AG04450 (cell line): ENCODE results near the gene AOAH. TPM values are rescaled to one million over a fixed set of nuclear protein-coding genes. Genes with fewer than 3 reads are reported as not detected.

ENCODE experiments used
- CTCF ChIA-PET: fragments of 300-600, 350-600 bp; formaldehyde crosslinking; extraction: SDS; loops from one replicate; lab custom pipeline; 2022; ENCODE audit warnings: antibody characterized with exemption, inconsistent platforms; lab: Charles Lee
- POLR2A ChIA-PET: fragments of 350-600 bp; formaldehyde crosslinking; extraction: SDS; loops from one replicate; lab custom pipeline; 2021; ENCODE audit warnings: antibody characterized with exemption, inconsistent platforms; lab: Yijun Ruan, JAX
- DNase-seq: peaks from one replicate; pipeline ENCODE4 v3.0.0-alpha.2; 2011; ENCODE audit warnings: low read depth, low spot score
- H3K27ac ChIP-seq: one replicate; pipeline ENCODE4 v1.5.1; 2012; ENCODE audit warnings: low read depth, low read length, control low read depth
- H3K27me3 ChIP-seq: one replicate; pipeline ENCODE4 v1.6.0; 2012; ENCODE audit warnings: low read length; ENCODE audit not compliant: control insufficient read depth, insufficient read depth
- H3K4me3 ChIP-seq: 2 replicates; pipeline ENCODE4 v1.5.1; 2011; ENCODE audit warnings: mild to moderate bottlenecking, low read depth, low read length, control low read depth
- H3K9me3 ChIP-seq: 2 replicates; pipeline ENCODE4 v1.5.1; 2012; ENCODE audit warnings: low read length; ENCODE audit not compliant: control insufficient read depth, insufficient read depth
- polyA plus RNA-seq: library from polyadenylated mRNA; depleted of rRNA; stranded (reverse); fragments of >200 nt; gene quantifications from 2 replicates; pipeline ENCODE4 v1.2.3, GENCODE V29; 2011
- TF ChIP-seq, protein P1 (sequence below): IDR thresholded peaks from 2 replicates; pipeline ENCODE4 v1.5.1; 2011; ENCODE audit warnings: low read depth, low read length, control low read depth, inconsistent platforms

AOAH gene
- polyA plus RNA-seq, 1 experiment = not detected

DNA sequence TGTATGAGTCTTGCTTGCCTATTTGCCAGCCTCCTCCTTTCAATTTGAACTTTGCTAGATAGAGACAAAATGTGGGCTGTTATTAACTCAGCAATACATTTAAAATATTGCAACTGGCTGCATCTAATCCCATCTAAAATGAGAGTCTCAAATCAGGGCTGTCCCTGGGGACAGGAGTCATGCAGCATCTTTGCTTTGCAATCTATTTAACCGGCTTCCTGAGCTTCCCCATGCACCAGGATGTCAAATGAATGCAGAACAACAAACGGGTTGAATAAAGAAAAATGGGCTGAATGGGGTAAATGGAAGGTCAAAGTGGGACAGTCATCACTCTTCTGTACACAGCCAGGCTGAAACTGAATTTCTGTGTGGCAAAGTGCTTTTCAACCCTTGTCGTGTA, 89.2 kb downstream of the AOAH start:
- ChIA-PET POLR2A (no interaction called here), CTCF (interaction anchor here (1.0 kb wide), 1 partner anchor 10 kb away, joined by 3 read pairs; no protein-coding TSS in a partner anchor)
- no peak overlapping the region for H3K27ac ChIP-seq
- H3K9me3 ChIP-seq = no peaks in the 10 kb centered on the region
- TF ChIP-seq, protein P1, sequence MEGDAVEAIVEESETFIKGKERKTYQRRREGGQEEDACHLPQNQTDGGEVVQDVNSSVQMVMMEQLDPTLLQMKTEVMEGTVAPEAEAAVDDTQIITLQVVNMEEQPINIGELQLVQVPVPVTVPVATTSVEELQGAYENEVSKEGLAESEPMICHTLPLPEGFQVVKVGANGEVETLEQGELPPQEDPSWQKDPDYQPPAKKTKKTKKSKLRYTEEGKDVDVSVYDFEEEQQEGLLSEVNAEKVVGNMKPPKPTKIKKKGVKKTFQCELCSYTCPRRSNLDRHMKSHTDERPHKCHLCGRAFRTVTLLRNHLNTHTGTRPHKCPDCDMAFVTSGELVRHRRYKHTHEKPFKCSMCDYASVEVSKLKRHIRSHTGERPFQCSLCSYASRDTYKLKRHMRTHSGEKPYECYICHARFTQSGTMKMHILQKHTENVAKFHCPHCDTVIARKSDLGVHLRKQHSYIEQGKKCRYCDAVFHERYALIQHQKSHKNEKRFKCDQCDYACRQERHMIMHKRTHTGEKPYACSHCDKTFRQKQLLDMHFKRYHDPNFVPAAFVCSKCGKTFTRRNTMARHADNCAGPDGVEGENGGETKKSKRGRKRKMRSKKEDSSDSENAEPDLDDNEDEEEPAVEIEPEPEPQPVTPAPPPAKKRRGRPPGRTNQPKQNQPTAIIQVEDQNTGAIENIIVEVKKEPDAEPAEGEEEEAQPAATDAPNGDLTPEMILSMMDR = no peak
- DNase-seq = no peak
- no peak overlapping the region for H3K4me3 ChIP-seq
- peaks cover 19% of the 10 kb centered on the region for H3K27me3 ChIP-seq

DNA sequence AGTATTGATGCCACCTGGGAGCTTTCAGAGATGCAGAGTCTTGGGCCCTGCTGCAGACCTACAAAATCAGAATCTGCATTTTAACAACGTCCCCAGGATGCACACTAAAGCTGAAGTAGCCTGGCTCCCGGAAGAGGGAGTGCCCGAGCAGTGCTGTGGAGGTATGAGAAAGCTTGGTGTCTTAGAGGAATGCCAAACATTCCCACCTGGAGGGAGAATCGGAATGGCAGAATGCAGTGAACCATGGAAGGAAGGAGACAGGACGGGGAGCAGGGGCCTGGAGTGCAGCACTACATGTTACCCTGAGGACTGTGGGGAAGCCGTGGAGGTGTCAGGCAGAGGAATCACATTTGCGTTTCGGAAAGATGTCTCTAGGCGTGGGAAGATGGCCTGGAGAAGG, 90.9 kb downstream of the AOAH start:
- Histone ChIP-seq H3K4me3 (no peak overlapping the region), H3K27ac (no peak overlapping the region), H3K27me3 (peaks cover 24% of the 10 kb centered on the region), H3K9me3 (no peaks in the 10 kb centered on the region)
- TF ChIP-seq, protein P1 = no peak
- ChIA-PET CTCF (no interaction called here), POLR2A (no interaction called here)
- DNase-seq = no peak

DNA sequence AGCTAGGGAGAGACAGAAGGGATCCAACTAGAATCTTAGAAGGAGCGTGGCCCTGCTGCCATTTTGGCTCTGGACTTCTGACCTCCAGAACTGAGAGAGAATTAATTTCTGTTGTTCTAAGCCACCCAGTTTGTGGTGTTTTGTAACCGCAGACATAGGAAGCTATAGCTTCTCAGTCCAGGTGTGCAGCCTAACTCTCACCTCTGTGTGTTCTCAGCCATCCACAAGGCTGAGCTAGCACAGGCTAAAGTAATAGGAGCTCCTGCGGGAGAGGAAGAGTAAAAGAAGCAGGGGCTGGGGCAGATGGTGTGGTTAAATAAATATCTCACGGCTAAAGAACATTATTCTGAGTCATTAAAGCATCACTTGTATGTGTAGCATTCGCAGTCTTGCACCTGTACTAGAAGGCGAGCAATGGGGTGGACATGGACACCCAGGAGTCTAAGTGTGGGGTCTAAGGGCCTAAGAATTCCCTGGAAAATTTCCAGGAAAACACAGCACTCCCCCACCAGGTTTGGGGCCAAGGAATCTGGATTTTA, 94.1 kb downstream of the AOAH start:
- TF ChIP-seq, protein P1 = no peak
- Histone ChIP-seq H3K27me3 (peaks cover 35% of the 10 kb centered on the region), H3K4me3 (no peak overlapping the region), H3K27ac (no peak overlapping the region), H3K9me3 (no peaks in the 10 kb centered on the region)
- no peak for DNase-seq
- POLR2A ChIA-PET = no interaction called here
- CTCF ChIA-PET = interaction anchor here (1.7 kb wide), 1 partner anchor 41 kb away, joined by 5 read pairs; no protein-coding TSS in a partner anchor

DNA sequence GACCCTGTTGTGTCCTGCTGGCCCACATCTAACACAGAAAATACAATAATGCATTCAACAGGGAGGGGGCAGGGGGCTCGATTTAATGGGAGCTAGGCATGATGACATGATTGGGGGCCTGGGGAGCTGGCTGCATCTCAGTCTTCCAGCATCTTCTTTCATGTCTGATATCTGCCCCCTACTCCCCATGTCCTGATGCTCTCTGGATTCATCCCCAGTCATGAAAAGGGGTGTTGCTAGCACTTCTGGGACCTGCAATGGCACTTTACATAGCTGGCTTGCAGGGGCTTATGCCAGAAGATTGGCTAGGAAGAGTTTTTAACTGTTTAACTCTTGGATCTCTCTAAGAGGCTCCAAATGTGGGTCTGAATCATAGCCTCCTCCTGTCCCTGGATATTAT, 94.9 kb downstream of the AOAH start:
- Histone ChIP-seq H3K27ac (no peak overlapping the region), H3K9me3 (no peaks in the 10 kb centered on the region), H3K4me3 (no peak overlapping the region), H3K27me3 (peaks cover 35% of the 10 kb centered on the region)
- DNase-seq = no peak
- CTCF ChIA-PET = no interaction called here
- TF ChIP-seq, protein P1 = no peak
- POLR2A ChIA-PET = no interaction called here

DNA sequence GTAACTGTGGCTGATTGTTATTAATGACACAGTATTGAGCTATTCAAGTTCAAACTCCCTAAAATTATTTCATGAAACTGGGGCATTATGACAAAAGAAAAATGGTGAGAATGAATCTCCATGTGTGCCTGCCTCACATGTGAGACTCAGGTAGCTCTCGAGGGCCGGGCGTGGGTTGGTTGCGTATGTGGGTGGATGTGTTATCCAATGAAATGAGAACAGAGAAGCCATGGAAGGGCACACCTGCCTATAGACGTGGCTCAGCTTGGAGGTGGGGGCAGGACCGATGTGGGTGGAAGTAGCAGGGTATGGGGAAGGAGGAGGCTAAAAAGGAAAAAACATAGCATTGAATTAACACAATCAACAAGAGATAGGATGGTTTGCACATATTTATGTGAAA, 96.5 kb downstream of the AOAH start:
- CTCF ChIA-PET = interaction anchor here (1.2 kb wide), 1 partner anchor 140 kb away, joined by 5 read pairs; no protein-coding TSS in a partner anchor
- H3K27me3 ChIP-seq = peaks cover 31% of the 10 kb centered on the region
- H3K27ac ChIP-seq = no peak overlapping the region
- H3K9me3 ChIP-seq = no peaks in the 10 kb centered on the region
- POLR2A ChIA-PET = no interaction called here
- no peak for DNase-seq
- TF ChIP-seq, protein P1 = no peak
- H3K4me3 ChIP-seq = no peak overlapping the region
